K562 (cell line): Measurements from ENCODE around the gene C11orf98. TPM values are rescaled to one million over a fixed set of nuclear protein-coding genes. Genes with fewer than 3 reads are reported as not detected.

Experiments
- ARID4B ChIP-seq: sonication (generic); formaldehyde crosslinking; IDR thresholded peaks from 2 replicates; pipeline ENCODE4 v1.8.0; 2022; ENCODE audit warnings: mild to moderate bottlenecking, missing genetic modification reagents
- CSDE1 ChIP-seq, 2 experiments: fragments of 450-650 bp; IDR thresholded peaks; 2 replicates each; pipeline ENCODE4 v1.6.1; 2016; ENCODE audit warnings: mild to moderate bottlenecking in 1 of 2
- GTF2A2 ChIP-seq: IDR thresholded peaks from 2 replicates; pipeline ENCODE4 v1.6.1; 2016; ENCODE audit warnings: mild to moderate bottlenecking, missing genetic modification characterization, missing compliant biosample characterization
- MAZ ChIP-seq, 2 experiments: fragments of 450-650 bp in 1 of 2; sonication (generic) in 1 of 2; formaldehyde crosslinking; IDR thresholded peaks in 1 of 2; conservative IDR thresholded peaks in 1 of 2; 2 replicates each; pipeline versions ENCODE4 v1.4.0 to v1.5.0; 2020; ENCODE audit warnings: mild to moderate bottlenecking in 1 of 2, missing genetic modification reagents in 1 of 2
- PREB ChIP-seq: sonication (generic); formaldehyde crosslinking; IDR thresholded peaks from 2 replicates; pipeline ENCODE4 v1.8.1; 2023; ENCODE audit warnings: mild to moderate bottlenecking, missing genetic modification reagents
- RBM34 ChIP-seq: fragments of 200-400 bp; formaldehyde crosslinking; IDR thresholded peaks from 2 replicates; pipeline ENCODE4 v1.6.1; 2018; ENCODE audit warnings: low read length, borderline replicate concordance; ENCODE audit not compliant: insufficient read depth
- RFX1 ChIP-seq: fragments of 450-650 bp; IDR thresholded peaks from 2 replicates; pipeline ENCODE4 v1.6.1; 2016; ENCODE audit warnings: mild to moderate bottlenecking, moderate library complexity
- SMARCC2 ChIP-seq: fragments of 450-650 bp; IDR thresholded peaks from 2 replicates; pipeline ENCODE4 v1.6.1; 2017; ENCODE audit warnings: antibody characterized with exemption, moderate library complexity, mild to moderate bottlenecking, low read depth
- SPI1 ChIP-seq: IDR thresholded peaks from 2 replicates; pipeline ENCODE4 v1.6.1; 2011; ENCODE audit warnings: low read depth, low read length, control low read depth, borderline replicate concordance
- TCF15 ChIP-seq: fragments of 250-450 bp; sonication (Bioruptor Pico); IDR thresholded peaks from 2 replicates; pipeline ENCODE4 v1.8.0; 2022; ENCODE audit warnings: moderate library complexity, mild to moderate bottlenecking, inconsistent platforms
- XRCC3 ChIP-seq: fragments of 450-650 bp; IDR thresholded peaks from 2 replicates; pipeline ENCODE4 v1.6.1; 2017; ENCODE audit warnings: mild to moderate bottlenecking, moderate library complexity
- ZNF518B ChIP-seq: fragments of 250-450 bp; sonication (Bioruptor Pico); IDR thresholded peaks from 2 replicates; pipeline ENCODE4 v1.5.0; 2021; ENCODE audit warnings: mild to moderate bottlenecking, moderate library complexity
- ZNF764 ChIP-seq: fragments of 250-450 bp; sonication (Bioruptor Pico); IDR thresholded peaks from 2 replicates; pipeline ENCODE4 v1.4.0; 2020; ENCODE audit warnings: low read depth, mild to moderate bottlenecking, moderate library complexity
- polyA plus RNA-seq, 8 experiments: library from polyadenylated mRNA; depleted of rRNA in 4 of 8; stranded (reverse) in 5 of 8; unstranded in 3 of 8; fragments of >200 nt; fragmentation: Nextera tagmentation in 2 of 8; fragmentation: Illumina TruSeq in 1 of 8; extraction: Ambion mirVana in 2 of 8; extraction: Trizol in 1 of 8; gene quantifications; 2 replicates each; pipeline versions ENCODE4 v1.2.1 to v1.2.3, GENCODE V29; 2011 to 2014; ENCODE audit warnings: inconsistent platforms in 1 of 8, missing spikeins in 1 of 8
- total RNA-seq, 7 experiments: library from RNA; depleted of rRNA in 6 of 7; stranded (reverse); fragments of >200 nt in 6 of 7; fragmentation: Illumina TruSeq in 2 of 7; extraction: Trizol in 2 of 7; gene quantifications; 2 replicates each; pipeline versions ENCODE4 v1.2.1 to v1.2.3, GENCODE V29; 2011 to 2021; ENCODE audit warnings: low replicate concordance in 1 of 7

C11orf98 gene
- total and polyA plus RNA-seq, 9 of the 15 experiments (the other 6 are each of a cell fraction or from before 2014, with no cell fraction given), result 103 to 352 (median 218) TPM

- peak; percentile 95 for TF ChIP-seq GTF2A2 (tag)
- TF ChIP-seq SMARCC2, result no peak
- no peak; the same call in 1 of the 2 replicates for TF ChIP-seq ARID4B (CRISPR knock-in tag)
- no peak for TF ChIP-seq XRCC3
- TF ChIP-seq SPI1, result peak; percentile 77; the same call in 1 of the 2 replicates
- TF ChIP-seq ZNF764 (CRISPR knock-in tag), result no peak
- TF ChIP-seq PREB, result no peak
- no peak for TF ChIP-seq TCF15 (CRISPR knock-in tag)
- no peak for TF ChIP-seq RBM34
- no peak for TF ChIP-seq RFX1
- peak; percentile 75; the same call in 1 of the 2 replicates for TF ChIP-seq ZNF518B
- TF ChIP-seq CSDE1 (IDR thresholded peaks at IDR 0.05), result peak in 1 of 2 experiments; percentile 69; a peak in 2 of 4 replicates
- peak; percentile 81 to 89; a peak in 3 of 4 replicates for TF ChIP-seq MAZ (CRISPR knock-in tag; conservative IDR thresholded peaks at IDR 0.05 in 1 of 2, IDR thresholded peaks at IDR 0.05 in 1 of 2)
Measured at GRCh38 chr11:62665075-62665598, at the start of gene C11orf98, which contains the start of gene CSKMT (continued).
